HEK293 (cell line): Measurements from ENCODE around the gene TAS2R39.

Source experiments
- BCL11A ChIP-seq: fragments of 450-650 bp; formaldehyde crosslinking; IDR thresholded peaks from 2 replicates; pipeline ENCODE4 v1.5.1; 2016; ENCODE audit warnings: low read depth, missing biosample characterization, missing genetic modification characterization
- EGR2 ChIP-seq: fragments of 450-650 bp; formaldehyde crosslinking; IDR thresholded peaks from 2 replicates; pipeline ENCODE4 v1.5.1; 2016; ENCODE audit warnings: low read depth, missing biosample characterization, missing genetic modification characterization

- TF ChIP-seq BCL11A (tag by site-specific recombination) (no peak), EGR2 (no peak)
These were observed at the start of gene TAS2R39 for GRCh38 chr7:143183024-143183423.
